T-cell (primary cell): ENCODE data around the gene ZNF239. TPM values are rescaled to one million over a fixed set of nuclear protein-coding genes. Genes with fewer than 3 reads are reported as not detected.

ENCODE experiments used
- total RNA-seq, 35 experiments: library from RNA in 6 of 35; stranded (reverse) in 6 of 35; fragments of 120-200 nt in 1 of 35; gene quantifications; one replicate each; pipeline versions ENCODE4 v1.2.1 to v1.2.4 and lab custom pipeline; 2013 to 2026

The ZNF239 gene
- total RNA-seq, 5 donors from 2014 or later (not counting 1 experiment from before 2014, with no cell fraction given), result 1.6 to 6.4 (median 4.9) TPM

Other genes with a start within 250 kb of the ZNF239 start
- not detected for gene FXYD4, start 203.0 kb downstream of the ZNF239 start, total RNA-seq
- 100 to 1,000 TPM; 124 to 224 (median 206) TPM for gene HNRNPF, start 165.4 kb downstream of the ZNF239 start, total RNA-seq
- 1 to 10 TPM; 3.2 to 8.5 (median 5.2) TPM for gene ZNF487, start 137.5 kb downstream of the ZNF239 start, total RNA-seq
- gene ZNF485, start 31.8 kb upstream of the ZNF239 start, total RNA-seq, result 10 to 100 TPM in 2 of 5 donors, 1 to 10 TPM in 3; 2.3 to 11.9 (median 9.0) TPM
- gene ZNF32, start 74.3 kb upstream of the ZNF239 start, total RNA-seq, result 10 to 100 TPM; 25.3 to 38.2 (median 34.8) TPM